ENCODE measurements around the gene BTN2A1.
A peak's percentile ranks its signal among the peaks of the same experiment; 100 is the strongest.
"Not testable (repeated sequence)": the region's sequence is repeated elsewhere in the genome, so short reads cannot be mapped to it uniquely, and the experiment has no call there.

BTN2A1 gene

GRCh38 chr6:26433680-26434079, 24.1 kb upstream of the BTN2A1 start:
- not testable (repeated sequence) for DNase-seq

- DNase-seq = no peak
These were observed 21.7 kb upstream of the BTN2A1 start for GRCh38 chr6:26436018-26436417.

DNA sequence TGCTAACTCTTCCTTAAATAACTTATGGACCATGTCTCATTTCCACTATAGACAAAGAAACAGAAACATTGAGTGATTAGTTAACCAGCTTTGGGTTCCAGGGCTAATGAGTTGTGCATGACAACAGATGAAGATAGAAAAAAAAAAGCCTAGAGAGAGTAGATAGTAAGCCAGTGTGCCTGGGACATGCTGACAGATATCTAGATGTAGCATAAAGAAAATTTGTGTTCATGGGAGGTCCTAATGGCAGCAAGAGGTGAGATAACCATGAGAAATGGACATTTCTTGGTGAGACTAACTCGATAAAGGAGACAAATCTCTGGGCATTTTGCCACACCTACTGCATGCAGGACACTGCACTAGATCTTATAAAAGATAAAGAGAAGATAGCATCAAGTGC, 20.2 kb upstream of the BTN2A1 start:
- DNase-seq = no peak

DNA sequence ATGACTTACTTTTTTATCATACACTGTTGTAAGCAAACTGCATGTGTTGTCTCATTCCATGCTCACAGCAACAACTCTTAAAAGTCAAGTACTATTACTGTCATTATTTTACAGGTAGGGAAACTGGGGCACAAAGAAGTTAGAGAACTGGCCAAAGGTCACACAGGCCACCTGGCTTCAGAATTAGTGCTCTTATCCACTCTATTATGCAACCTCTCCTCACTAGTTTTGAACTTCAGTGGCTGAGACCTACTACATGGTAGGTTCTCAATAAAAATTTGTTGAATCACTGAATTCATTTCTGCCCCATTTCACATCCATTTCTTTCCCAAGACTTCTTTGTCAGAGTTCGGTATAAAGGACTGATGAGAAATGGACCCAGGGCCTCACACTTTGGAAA, 19.8 kb upstream of the BTN2A1 start:
- DNase-seq = no peak

- DNase-seq = no peak
These were observed 18.3 kb upstream of the BTN2A1 start for GRCh38 chr6:26439151-26440125.

GRCh38 chr6:26440977-26441358, 16.8 kb upstream of the BTN2A1 start:
- DNase-seq = no peak

DNA sequence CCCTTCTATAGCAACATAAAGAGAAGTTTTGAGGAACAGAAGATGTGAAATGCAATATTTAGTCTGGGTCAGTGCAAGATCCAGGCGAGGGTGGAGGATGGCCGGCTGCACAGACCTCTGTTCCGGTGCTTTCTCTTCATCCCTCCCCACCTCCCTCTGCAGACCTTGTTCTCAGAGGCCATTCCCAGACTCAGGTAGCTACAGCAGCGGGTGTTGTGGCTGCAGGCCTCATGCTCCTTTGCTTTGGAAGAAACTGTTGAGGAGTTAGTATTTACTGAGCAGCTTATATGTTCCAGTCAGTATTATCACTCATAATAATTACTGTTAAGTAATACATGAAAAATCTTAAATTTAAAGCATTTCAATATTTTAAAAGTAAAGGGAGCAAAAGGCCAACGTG, 15.8 kb upstream of the BTN2A1 start:
- no peak for DNase-seq

GRCh38 chr6:26445934-26446667, 11.7 kb upstream of the BTN2A1 start:
- DNase-seq = no peak

DNA sequence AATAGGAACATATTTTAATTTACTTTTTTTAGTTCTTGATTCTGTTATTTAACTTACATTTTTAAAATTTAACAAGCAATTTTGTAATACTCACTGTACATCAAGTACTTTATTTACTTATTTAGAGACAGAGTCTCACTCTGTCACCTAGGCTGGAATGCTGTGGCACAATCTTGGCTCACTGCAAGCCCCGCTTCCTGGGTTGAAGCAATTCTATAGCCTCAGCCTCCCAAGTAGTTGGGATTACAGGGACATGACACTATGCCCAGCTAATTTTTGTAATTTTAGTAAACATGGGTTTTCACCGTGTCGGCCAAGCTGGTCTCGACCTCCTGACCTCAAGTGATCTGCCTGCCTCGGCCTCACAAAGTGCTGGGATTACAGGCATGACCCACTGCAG, 10.5 kb upstream of the BTN2A1 start:
- no peak for DNase-seq

DNA sequence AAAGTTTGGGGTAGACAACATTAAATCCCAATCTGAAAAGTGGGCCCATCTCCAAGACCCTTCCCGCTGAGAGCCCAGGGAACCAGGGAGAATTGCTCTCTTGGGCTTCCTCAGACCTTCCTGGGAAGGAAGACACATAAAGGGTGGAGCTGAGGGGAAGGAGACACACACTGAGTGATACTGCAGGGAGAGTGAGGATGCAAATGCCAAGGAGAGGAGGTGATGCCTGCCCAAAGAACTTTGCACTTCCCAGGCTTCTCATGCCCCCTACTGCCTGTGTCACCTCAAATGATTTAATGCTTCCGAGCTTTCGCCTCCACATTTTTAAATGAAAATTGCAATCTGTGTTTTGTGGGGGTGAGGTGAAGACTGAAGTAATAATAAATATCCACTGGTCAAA, 7.5 kb upstream of the BTN2A1 start:
- DNase-seq = no peak

DNA sequence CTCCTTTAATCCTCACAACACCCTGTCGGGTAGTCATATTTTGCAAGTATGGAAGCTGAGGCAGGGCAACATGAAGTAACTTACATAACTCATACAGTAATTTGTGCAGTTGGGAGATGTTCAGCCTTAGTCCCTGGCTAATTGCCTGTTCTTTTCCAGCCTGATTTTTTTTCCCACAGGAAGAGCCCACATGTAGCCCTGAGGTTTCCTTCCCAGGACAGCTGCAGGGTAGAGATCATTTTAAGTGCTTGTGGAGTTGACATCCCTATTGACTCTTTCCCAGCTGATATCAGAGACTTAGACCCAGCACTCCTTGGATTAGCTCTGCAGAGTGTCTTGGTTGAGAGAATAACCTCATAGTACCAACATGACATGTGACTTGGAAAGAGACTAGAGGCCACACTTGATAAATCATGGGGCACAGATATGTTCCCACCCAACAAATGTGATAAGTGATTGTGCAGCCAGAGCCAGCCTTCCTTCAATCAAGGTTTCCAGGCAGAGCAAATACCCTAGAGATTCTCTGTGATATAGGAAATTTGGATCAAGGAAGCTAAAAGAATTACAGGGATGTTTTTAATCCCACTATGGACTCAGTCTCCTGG, 5.0 kb upstream of the BTN2A1 start:
- no peak for DNase-seq

GRCh38 chr6:26454631-26455030, 3.1 kb upstream of the BTN2A1 start:
- DNase-seq = no peak

- DNase-seq = no peak
These were observed 2.3 kb upstream of the BTN2A1 start for GRCh38 chr6:26455357-26455970.

GRCh38 chr6:26457264-26457805, 420 bp upstream of the BTN2A1 start:
- DNase-seq = peak in 1 of 2 donors; percentile 36

DNA sequence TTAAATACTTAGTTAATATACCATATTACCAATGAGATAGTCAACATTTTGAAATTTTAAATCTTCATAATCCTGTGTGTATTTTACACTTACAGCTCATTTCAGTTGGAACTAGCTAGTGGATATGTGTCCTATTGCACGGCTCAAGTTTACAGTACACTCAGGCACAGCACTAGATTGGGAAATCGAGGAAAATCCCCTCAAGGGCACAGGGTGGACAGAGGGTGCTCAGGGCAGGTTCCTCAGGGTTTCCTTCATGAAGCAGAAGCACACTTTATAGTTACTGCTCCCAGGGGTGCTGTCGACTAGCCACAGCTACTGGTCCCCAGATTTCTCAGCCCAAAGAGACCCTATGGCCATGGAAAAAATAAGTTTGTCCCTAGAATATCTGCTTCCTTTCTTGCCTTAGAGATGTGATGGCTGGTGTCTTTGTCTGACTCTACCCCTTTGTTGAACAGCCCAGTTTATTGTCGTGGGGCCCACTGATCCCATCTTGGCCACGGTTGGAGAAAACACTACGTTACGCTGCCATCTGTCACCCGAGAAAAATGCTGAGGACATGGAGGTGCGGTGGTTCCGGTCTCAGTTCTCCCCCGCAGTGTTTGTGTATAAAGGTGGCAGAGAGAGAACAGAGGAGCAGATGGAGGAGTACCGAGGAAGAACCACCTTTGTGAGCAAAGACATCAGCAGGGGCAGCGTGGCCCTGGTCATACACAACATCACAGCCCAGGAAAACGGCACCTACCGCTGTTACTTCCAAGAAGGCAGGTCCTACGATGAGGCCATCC, 1.5 kb downstream of the BTN2A1 start:
- no peak for DNase-seq

GRCh38 chr6:26461353-26461752, 3.6 kb downstream of the BTN2A1 start:
- not testable (repeated sequence) for DNase-seq

DNA sequence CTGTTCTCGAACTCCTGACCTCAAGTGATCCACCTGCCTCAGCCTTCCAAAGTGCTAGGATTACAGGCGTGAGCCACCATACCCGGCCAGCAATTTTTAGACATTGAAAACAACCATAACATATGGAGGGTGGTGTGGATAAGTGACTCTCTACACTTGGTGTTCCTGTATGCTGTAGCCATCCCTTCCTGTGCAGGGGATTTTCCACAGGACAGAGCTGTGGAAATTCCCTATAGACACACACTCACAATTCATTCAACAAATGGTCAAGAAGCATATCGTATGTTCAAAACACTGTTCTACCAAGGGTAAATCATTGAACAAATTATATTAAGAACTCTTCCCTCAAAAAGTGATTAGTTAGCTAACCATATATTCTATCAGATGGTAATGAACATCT, 6.3 kb downstream of the BTN2A1 start:
- DNase-seq = no peak

GRCh38 chr6:26464416-26465131, 6.8 kb downstream of the BTN2A1 start:
- DNase-seq = no peak

GRCh38 chr6:26465776-26466175, 8.0 kb downstream of the BTN2A1 start:
- DNase-seq = no peak

DNA sequence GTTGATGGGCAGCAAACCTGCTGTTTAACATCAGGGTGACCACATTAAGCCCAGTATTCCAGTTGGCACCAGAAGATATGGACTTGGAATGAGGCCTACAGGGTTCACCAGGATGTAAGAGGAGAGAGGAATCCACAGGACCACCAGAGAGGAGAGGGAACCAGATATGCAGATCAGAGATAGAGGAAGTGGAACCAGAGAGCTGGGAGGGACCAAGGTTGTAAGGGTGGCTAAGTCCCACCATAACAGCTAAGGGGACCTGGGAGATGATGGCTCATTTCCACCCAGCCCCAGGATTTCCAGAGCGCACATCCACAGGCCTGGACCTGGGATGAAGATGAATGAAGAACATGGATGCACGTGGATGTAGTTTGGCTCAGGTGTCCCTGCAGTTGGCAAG, 11.1 kb downstream of the BTN2A1 start:
- DNase-seq = no peak

DNA sequence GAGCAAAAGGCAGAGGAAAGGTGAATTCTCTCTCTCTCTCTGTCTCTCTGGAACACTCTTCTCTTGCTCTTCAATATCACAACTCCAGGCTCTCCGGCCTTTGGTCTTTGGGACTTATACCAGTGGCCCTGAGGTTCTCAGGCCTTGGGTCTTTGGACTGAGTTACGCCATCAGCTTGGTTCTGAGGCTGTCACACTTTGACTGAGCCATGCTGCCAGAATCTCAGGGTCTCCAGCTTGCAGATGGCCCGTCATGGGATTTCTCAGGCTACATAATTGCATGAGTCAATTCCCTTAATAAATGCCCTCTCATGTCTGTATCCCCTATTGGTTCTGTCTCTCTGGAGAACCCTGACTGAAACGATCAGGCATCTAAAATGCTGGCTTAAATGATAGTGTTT, 12.9 kb downstream of the BTN2A1 start:
- DNase-seq = no peak

Measured in bone marrow (tissue), 2 donors.